HepG2 (cell line): ENCODE results near the gene SNX19. TPM values are rescaled to one million over a fixed set of nuclear protein-coding genes. Genes with fewer than 3 reads are reported as not detected.

Experiments
- ADNP ChIP-seq: sonication (generic); formaldehyde crosslinking; IDR thresholded peaks from 2 replicates; pipeline ENCODE4 v1.4.0; 2020; ENCODE audit warnings: missing genetic modification reagents
- AHR ChIP-seq: IDR thresholded peaks from 2 replicates; pipeline ENCODE4 v1.6.1; 2018; ENCODE audit warnings: missing genetic modification reagents, missing compliant biosample characterization
- ARID2 ChIP-seq: sonication (generic); formaldehyde crosslinking; IDR thresholded peaks from 2 replicates; pipeline ENCODE4 v1.8.1; 2022; ENCODE audit warnings: mild to moderate bottlenecking, missing genetic modification reagents, borderline replicate concordance
- CHCHD3 ChIP-seq: sonication (generic); formaldehyde crosslinking; IDR thresholded peaks from 2 replicates; pipeline ENCODE4 v1.8.0; 2022; ENCODE audit warnings: mild to moderate bottlenecking, missing genetic modification reagents, moderate library complexity
- EEA1 ChIP-seq: sonication (generic); formaldehyde crosslinking; IDR thresholded peaks from 2 replicates; pipeline ENCODE4 v1.5.1; 2020; ENCODE audit warnings: mild to moderate bottlenecking, missing genetic modification reagents, borderline replicate concordance
- GLI4 ChIP-seq: sonication (generic); formaldehyde crosslinking; IDR thresholded peaks from 2 replicates; pipeline ENCODE4 v1.5.1; 2020; ENCODE audit warnings: missing genetic modification reagents, mild to moderate bottlenecking, moderate library complexity, borderline replicate concordance
- HOXD1 ChIP-seq: sonication (generic); formaldehyde crosslinking; IDR thresholded peaks from 2 replicates; pipeline ENCODE4 v1.5.0; 2020; ENCODE audit warnings: missing genetic modification reagents
- ISX ChIP-seq: sonication (generic); formaldehyde crosslinking; conservative IDR thresholded peaks from 2 replicates; pipeline ENCODE4 v1.5.0; 2020; ENCODE audit warnings: missing genetic modification reagents
- MNT ChIP-seq: fragments of 450-650 bp; IDR thresholded peaks from 2 replicates; pipeline ENCODE4 v1.6.1; 2016
- PHF8 ChIP-seq: sonication (generic); formaldehyde crosslinking; IDR thresholded peaks from 2 replicates; pipeline ENCODE4 v1.5.0; 2020; ENCODE audit warnings: missing genetic modification reagents
- REPIN1 ChIP-seq: sonication (generic); formaldehyde crosslinking; IDR thresholded peaks from 2 replicates; pipeline ENCODE4 v1.8.0; 2022; ENCODE audit warnings: missing genetic modification reagents, low read depth, mild to moderate bottlenecking, borderline replicate concordance
- RFXANK ChIP-seq: IDR thresholded peaks from 2 replicates; pipeline ENCODE4 v1.6.1; 2016
- ZBTB42 ChIP-seq: sonication (generic); formaldehyde crosslinking; IDR thresholded peaks from 2 replicates; pipeline ENCODE4 v1.5.0; 2020; ENCODE audit warnings: mild to moderate bottlenecking, missing genetic modification reagents
- ZKSCAN5 ChIP-seq: sonication (generic); formaldehyde crosslinking; IDR thresholded peaks from 2 replicates; pipeline ENCODE4 v1.5.1; 2020; ENCODE audit warnings: mild to moderate bottlenecking, missing genetic modification reagents
- ZNF143 ChIP-seq: sonication (generic); formaldehyde crosslinking; IDR thresholded peaks from 2 replicates; pipeline ENCODE4 v1.4.0; 2020; ENCODE audit warnings: missing genetic modification reagents
- ZNF367 ChIP-seq: sonication (generic); formaldehyde crosslinking; IDR thresholded peaks from 2 replicates; pipeline ENCODE4 v1.4.0; 2020; ENCODE audit warnings: missing genetic modification reagents, borderline replicate concordance
- ZNF510 ChIP-seq: sonication (generic); formaldehyde crosslinking; IDR thresholded peaks from 2 replicates; pipeline ENCODE4 v1.4.0; 2020; ENCODE audit warnings: low read depth, mild to moderate bottlenecking, missing genetic modification reagents
- ZNF564 ChIP-seq: sonication (generic); formaldehyde crosslinking; IDR thresholded peaks from 2 replicates; pipeline ENCODE4 v1.8.1; 2023; ENCODE audit warnings: mild to moderate bottlenecking, missing genetic modification reagents
- ZNF644 ChIP-seq: IDR thresholded peaks from 2 replicates; pipeline ENCODE4 v1.6.1; 2016; ENCODE audit warnings: low read depth
- ZNF710 ChIP-seq: sonication (generic); formaldehyde crosslinking; IDR thresholded peaks from 2 replicates; pipeline ENCODE4 v1.5.0; 2020; ENCODE audit warnings: mild to moderate bottlenecking, missing genetic modification reagents, borderline replicate concordance
- ZNF800 ChIP-seq: sonication (generic); formaldehyde crosslinking; IDR thresholded peaks from 2 replicates; pipeline ENCODE4 v1.4.0; 2020; ENCODE audit warnings: missing genetic modification reagents
- ZNF879 ChIP-seq: sonication (generic); formaldehyde crosslinking; IDR thresholded peaks from 2 replicates; pipeline ENCODE4 v1.8.1; 2023; ENCODE audit warnings: missing genetic modification reagents
- polyA plus RNA-seq, 8 experiments: library from polyadenylated mRNA; depleted of rRNA in 3 of 8; stranded (reverse) in 7 of 8; unstranded in 1 of 8; fragments of >200 nt; fragmentation: Illumina TruSeq in 4 of 8; extraction: Trizol in 4 of 8; gene quantifications; 2 replicates each; pipeline versions ENCODE4 v1.2.1 to v1.2.3, GENCODE V29; 2011 to 2016; ENCODE audit warnings: low read depth in 4 of 8, missing spikeins in 1 of 8, mixed read lengths in 1 of 8; ENCODE audit not compliant: insufficient read depth in 1 of 8
- total RNA-seq, 5 experiments: library from RNA; depleted of rRNA; stranded (reverse); fragments of >200 nt; fragmentation: Illumina TruSeq; extraction: Trizol; gene quantifications; 2 replicates each; pipeline ENCODE4 v1.2.3, GENCODE V29; 2016; ENCODE audit warnings: low read depth in 1 of 5
- TF ChIP-seq, protein P1 (sequence below): sonication (generic); formaldehyde crosslinking; IDR thresholded peaks from 2 replicates; pipeline ENCODE4 v1.4.0; 2020; ENCODE audit warnings: missing genetic modification reagents
- TF ChIP-seq, protein P2 (sequence below): IDR thresholded peaks from 2 replicates; pipeline ENCODE4 v1.6.1; 2016
- TF ChIP-seq, protein P3 (sequence below): sonication (generic); formaldehyde crosslinking; IDR thresholded peaks from 2 replicates; pipeline ENCODE4 v1.8.1; 2023; ENCODE audit warnings: mild to moderate bottlenecking, inconsistent platforms, moderate library complexity, missing genetic modification reagents, borderline replicate concordance

The SNX19 gene
- total and polyA plus RNA-seq, 2 of the 13 experiments (the other 11 are each of a cell fraction or from before 2014, with no cell fraction given) = 0.13 to 0.27 TPM

- TF ChIP-seq ZBTB42 (CRISPR knock-in tag) = no peak
- no peak for TF ChIP-seq ZNF510 (CRISPR knock-in tag)
- TF ChIP-seq, protein P1, sequence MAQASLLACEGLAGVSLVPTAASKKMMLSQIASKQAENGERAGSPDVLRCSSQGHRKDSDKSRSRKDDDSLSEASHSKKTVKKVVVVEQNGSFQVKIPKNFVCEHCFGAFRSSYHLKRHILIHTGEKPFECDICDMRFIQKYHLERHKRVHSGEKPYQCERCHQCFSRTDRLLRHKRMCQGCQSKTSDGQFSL (CRISPR knock-in tag) = no peak
- TF ChIP-seq REPIN1 (CRISPR knock-in tag) = no peak
- TF ChIP-seq, protein P2, sequence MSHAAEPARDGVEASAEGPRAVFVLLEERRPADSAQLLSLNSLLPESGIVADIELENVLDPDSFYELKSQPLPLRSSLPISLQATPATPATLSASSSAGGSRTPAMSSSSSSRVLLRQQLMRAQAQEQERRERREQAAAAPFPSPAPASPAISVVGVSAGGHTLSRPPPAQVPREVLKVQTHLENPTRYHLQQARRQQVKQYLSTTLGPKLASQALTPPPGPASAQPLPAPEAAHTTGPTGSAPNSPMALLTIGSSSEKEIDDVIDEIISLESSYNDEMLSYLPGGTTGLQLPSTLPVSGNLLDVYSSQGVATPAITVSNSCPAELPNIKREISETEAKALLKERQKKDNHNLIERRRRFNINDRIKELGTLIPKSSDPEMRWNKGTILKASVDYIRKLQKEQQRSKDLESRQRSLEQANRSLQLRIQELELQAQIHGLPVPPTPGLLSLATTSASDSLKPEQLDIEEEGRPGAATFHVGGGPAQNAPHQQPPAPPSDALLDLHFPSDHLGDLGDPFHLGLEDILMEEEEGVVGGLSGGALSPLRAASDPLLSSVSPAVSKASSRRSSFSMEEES (CRISPR knock-in tag) = 0 out of 2 replicates have a peak, but pooled peaks have one; percentile 38
- TF ChIP-seq EEA1 (CRISPR knock-in tag) = no peak
- TF ChIP-seq ZNF710 (CRISPR knock-in tag) = no peak
- no peak for TF ChIP-seq ARID2 (CRISPR knock-in tag)
- no peak for TF ChIP-seq AHR
- no peak for TF ChIP-seq GLI4 (CRISPR knock-in tag)
- TF ChIP-seq ZNF879 (CRISPR knock-in tag) = no peak
- no peak for TF ChIP-seq ZNF143 (CRISPR knock-in tag)
- TF ChIP-seq ZNF644 (CRISPR knock-in tag) = 0 out of 2 replicates have a peak, but pooled peaks have one; percentile 24
- no peak for TF ChIP-seq ZNF800
- no peak for TF ChIP-seq RFXANK (CRISPR knock-in tag)
- no peak for TF ChIP-seq ADNP (CRISPR knock-in tag)
- TF ChIP-seq, protein P3, sequence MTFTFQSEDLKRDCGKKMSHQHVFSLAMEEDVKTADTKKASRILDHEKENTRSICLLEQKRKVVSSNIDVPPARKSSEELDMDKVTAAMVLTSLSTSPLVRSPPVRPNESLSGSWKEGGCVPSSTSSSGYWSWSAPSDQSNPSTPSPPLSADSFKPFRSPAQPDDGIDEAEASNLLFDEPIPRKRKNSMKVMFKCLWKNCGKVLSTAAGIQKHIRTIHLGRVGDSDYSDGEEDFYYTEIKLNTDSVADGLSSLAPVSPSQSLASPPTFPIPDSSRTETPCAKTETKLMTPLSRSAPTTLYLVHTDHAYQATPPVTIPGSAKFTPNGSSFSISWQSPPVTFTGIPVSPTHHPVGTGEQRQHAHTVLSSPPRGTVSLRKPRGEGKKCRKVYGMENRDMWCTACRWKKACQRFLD (CRISPR knock-in tag) = no peak
- no peak for TF ChIP-seq ZKSCAN5 (CRISPR knock-in tag)
- no peak for TF ChIP-seq MNT
- no peak for TF ChIP-seq ISX (CRISPR knock-in tag)
- no peak for TF ChIP-seq CHCHD3
- no peak for TF ChIP-seq ZNF367 (CRISPR knock-in tag)
- no peak for TF ChIP-seq PHF8 (CRISPR knock-in tag)
- no peak for TF ChIP-seq HOXD1 (CRISPR knock-in tag)
- TF ChIP-seq ZNF564 (CRISPR knock-in tag) = no peak
Measured at GRCh38 chr11:130865774-130866114, 50.5 kb downstream of the SNX19 start (continued).
